Stimulated activated CD8-positive, alpha-beta memory T cell treated with anti-CD3 and anti-CD28 coated beads, Interleukin-2, amount 100 ng/mL, for 48 hours (primary cell): ENCODE results near the gene PAQR7.

ENCODE experiments used
- DNase-seq, 2 donors: peaks; one replicate each; pipeline ENCODE4 v3.0.0-alpha.2; 2020; ENCODE audit warnings: low read depth in 2 of 2

Gene PAQR7

DNA sequence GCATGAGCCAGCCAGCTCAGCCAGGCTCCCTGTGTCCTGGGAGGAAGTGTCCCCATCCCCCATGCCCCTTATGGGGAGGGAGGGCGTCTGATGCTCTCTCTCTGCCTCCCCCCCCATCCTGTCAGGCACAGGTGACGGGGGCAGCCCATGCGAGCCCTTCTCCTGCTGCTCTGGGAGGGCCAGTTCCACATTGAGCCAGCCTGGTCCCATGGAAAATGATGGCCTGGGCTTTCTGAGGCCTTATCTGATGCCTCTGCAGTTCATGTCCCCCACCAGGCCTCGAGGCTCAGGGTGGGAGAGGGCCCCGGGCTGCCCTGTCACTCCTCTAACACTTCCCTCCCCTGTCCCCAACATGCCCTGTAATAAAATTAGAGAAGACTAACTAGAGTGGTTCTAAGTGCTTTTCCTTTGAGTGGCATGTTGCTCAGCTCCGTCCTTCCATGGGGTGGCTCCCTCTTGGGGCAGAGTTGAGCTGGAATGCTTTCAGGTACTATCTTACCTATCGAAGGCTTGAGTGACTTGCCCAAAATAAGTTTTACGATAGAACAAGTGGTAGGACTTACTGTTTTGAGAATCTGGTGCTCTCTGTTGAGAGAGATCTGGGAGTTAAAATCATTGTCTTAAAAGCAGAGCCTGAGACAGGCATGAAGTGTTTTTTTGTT is 57.5 kb downstream of the PAQR7 start:
- no peak for DNase-seq

DNA sequence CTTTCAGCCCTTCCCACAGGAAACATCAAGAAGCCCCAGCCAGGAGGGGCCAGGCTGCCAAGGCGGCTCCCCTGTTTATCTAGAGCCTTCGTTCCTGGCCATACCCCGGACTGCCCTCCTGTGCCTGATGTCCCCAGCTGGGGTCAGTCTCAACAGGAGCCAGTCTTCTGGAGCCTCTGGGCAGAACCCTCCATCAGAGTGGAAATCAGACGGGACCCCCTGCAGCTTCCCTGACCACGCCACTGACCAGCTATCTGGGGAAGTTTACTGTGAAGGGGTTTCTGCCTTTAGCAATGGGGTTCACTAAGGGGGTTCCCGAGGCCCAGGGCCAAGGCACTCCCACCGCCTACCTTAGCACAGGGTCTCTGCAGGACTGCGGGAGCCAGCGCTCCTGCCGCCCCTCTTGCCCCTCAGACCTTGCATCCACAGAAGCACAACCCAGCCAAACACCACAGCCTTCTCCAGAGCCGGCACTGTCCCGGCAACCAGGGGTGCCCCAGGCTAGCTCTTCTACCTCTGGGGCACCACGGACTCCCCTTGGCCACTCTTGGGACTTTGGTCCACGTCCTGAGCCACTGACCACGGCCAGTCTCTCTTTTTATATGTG is 59.3 kb downstream of the PAQR7 start:
- no peak for DNase-seq

DNA sequence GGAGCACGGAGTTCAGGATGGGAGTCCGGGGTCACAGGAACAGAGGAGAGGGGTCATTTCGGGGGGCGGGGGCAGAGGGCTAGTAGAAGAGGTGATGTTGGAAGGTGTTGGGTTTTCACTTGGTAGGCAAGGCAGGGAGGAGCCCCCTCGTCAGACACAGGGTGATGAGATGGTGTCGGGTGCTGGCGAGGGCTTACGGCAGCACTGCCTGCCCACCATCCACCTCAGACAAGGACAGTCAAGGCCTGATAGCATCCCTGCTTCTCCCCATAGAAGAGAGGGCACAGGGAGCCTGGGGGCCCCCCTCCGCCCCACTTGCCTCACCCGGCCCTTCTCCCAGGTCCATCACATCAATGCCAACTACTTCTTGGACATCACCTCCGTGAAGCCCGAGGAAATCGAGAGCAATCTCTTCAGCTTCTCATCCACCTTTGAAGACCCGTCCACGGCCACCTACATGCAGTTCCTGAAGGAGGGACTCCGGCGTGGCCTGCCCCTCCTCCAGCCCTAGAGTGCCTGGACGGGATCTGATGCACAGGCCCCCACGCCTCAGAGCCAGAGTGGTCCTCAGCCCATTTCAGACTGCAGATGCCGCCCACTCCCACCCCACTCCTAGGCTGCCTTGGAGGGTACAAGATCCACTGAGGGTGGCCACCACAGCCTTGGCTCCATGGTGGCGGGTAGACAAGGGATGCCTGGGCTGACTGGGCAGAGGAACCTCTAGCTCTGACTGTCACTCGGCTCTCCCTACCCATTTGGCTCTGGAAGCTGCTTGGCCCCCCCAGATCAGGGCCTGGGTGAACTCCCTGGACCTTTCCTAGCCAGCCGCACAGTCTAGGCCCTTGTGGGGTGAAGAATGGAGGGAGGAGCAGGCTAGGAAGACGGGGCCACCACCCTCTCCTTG is 60.0 kb downstream of the PAQR7 start:
- no peak for DNase-seq

GRCh38 chr1:25814549-25815087 is 60.9 kb downstream of the PAQR7 start:
- no peak for DNase-seq

GRCh38 chr1:25813734-25814471 is 61.6 kb downstream of the PAQR7 start:
- DNase-seq, result no peak

- DNase-seq, result no peak
Measured at GRCh38 chr1:25813071-25813733, 62.3 kb downstream of the PAQR7 start.
